Measurements from ENCODE around the gene ZNF865.

- TF ChIP-seq, protein P1, sequence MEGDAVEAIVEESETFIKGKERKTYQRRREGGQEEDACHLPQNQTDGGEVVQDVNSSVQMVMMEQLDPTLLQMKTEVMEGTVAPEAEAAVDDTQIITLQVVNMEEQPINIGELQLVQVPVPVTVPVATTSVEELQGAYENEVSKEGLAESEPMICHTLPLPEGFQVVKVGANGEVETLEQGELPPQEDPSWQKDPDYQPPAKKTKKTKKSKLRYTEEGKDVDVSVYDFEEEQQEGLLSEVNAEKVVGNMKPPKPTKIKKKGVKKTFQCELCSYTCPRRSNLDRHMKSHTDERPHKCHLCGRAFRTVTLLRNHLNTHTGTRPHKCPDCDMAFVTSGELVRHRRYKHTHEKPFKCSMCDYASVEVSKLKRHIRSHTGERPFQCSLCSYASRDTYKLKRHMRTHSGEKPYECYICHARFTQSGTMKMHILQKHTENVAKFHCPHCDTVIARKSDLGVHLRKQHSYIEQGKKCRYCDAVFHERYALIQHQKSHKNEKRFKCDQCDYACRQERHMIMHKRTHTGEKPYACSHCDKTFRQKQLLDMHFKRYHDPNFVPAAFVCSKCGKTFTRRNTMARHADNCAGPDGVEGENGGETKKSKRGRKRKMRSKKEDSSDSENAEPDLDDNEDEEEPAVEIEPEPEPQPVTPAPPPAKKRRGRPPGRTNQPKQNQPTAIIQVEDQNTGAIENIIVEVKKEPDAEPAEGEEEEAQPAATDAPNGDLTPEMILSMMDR (IDR thresholded peaks at IDR 0.05): no peak
- no peak for TF ChIP-seq E2F4 (CRISPR knock-in tag; IDR thresholded peaks at IDR 0.05; ENCODE audit: borderline replicate concordance, low read depth)
- TF ChIP-seq ATF2 (CRISPR knock-in tag; IDR thresholded peaks at IDR 0.05; ENCODE audit: borderline replicate concordance, low read depth): no peak
- TF ChIP-seq NFYB (CRISPR knock-in tag; conservative IDR thresholded peaks at IDR 0.05; ENCODE audit: low read depth): no peak
- no peak for TF ChIP-seq ZNF281 (CRISPR knock-in tag; IDR thresholded peaks at IDR 0.05)
Measured at GRCh38 chr19:55646889-55647731, 41.7 kb downstream of the ZNF865 start.
